Measurements from ENCODE around the gene NADSYN1.

Gene NADSYN1

DNA sequence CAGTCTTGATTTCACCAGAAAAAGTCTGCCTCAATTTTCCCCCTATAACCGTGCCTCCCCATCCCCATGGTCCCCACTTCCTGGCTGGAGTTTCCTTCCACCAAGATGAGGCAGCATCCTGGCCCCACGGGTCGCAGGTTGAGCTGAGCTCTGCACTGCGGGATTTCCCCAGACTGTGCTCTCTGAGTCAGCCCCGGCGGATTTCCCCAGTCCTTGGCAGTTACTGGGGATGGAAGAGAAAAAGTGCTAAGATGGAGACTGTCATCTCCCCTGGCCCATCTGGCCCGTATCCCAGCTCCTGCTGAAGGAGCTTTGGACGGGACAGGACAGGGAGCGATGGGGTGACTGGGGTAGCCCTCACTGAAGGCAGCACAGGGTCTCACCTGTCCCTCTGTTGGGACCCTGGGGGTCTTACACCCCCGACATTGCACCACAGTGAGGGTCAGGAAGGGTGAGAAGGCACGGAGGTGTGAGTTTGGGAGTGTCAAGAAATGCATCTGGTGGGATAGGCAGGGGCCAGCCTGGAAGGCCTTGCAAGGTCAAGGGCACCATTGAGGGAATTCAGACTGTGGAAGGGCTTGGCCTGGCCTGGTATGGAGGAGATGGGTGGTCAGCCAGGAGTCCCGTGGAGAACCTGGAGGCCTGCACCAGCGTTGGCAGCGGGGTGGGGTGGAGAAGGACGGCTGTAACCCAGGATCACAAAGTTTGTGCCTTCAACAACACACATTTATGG is 36.5 kb downstream of the NADSYN1 start:
- Histone ChIP-seq H3K9ac (ENCODE audit: low read length) (no peak overlapping the region), H3K9me2 (replicated peaks; ENCODE audit: insufficient read depth, low read length) (no peaks in the 10 kb centered on the region), H3F3A (ENCODE audit: insufficient read depth) (no peaks in the 10 kb centered on the region), H3K27me3 (ENCODE audit: low read length) (no peaks in the 10 kb centered on the region), H3K9me3 (ENCODE audit: insufficient read depth, low read length) (no peaks in the 10 kb centered on the region), H3K36me3 (ENCODE audit: low read length) (no peaks in the 10 kb centered on the region), H3K4me2 (ENCODE audit: low read depth, low read length, poor library complexity, severe bottlenecking) (no peak overlapping the region), H4K20me1 (ENCODE audit: low read depth, low read length) (no peaks in the 10 kb centered on the region), H3K79me2 (ENCODE audit: insufficient read depth, low read length) (no peaks in the 10 kb centered on the region), H3K27ac (ENCODE audit: low read depth, low read length) (no peak overlapping the region), H2AFZ (ENCODE audit: low read depth, low read length, severe bottlenecking) (no peak overlapping the region), H3K4me3 (ENCODE audit: insufficient read depth, low read length, poor library complexity, severe bottlenecking) (no peak overlapping the region)
- TF ChIP-seq, protein P1, sequence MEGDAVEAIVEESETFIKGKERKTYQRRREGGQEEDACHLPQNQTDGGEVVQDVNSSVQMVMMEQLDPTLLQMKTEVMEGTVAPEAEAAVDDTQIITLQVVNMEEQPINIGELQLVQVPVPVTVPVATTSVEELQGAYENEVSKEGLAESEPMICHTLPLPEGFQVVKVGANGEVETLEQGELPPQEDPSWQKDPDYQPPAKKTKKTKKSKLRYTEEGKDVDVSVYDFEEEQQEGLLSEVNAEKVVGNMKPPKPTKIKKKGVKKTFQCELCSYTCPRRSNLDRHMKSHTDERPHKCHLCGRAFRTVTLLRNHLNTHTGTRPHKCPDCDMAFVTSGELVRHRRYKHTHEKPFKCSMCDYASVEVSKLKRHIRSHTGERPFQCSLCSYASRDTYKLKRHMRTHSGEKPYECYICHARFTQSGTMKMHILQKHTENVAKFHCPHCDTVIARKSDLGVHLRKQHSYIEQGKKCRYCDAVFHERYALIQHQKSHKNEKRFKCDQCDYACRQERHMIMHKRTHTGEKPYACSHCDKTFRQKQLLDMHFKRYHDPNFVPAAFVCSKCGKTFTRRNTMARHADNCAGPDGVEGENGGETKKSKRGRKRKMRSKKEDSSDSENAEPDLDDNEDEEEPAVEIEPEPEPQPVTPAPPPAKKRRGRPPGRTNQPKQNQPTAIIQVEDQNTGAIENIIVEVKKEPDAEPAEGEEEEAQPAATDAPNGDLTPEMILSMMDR (IDR thresholded peaks at IDR 0.05; ENCODE audit: insufficient read depth, low read length, poor library complexity, severe bottlenecking), result no peak
- TF ChIP-seq EZH2phosphoT487 (conservative IDR thresholded peaks at IDR 0.05; ENCODE audit: low read length), result no peak

DNA sequence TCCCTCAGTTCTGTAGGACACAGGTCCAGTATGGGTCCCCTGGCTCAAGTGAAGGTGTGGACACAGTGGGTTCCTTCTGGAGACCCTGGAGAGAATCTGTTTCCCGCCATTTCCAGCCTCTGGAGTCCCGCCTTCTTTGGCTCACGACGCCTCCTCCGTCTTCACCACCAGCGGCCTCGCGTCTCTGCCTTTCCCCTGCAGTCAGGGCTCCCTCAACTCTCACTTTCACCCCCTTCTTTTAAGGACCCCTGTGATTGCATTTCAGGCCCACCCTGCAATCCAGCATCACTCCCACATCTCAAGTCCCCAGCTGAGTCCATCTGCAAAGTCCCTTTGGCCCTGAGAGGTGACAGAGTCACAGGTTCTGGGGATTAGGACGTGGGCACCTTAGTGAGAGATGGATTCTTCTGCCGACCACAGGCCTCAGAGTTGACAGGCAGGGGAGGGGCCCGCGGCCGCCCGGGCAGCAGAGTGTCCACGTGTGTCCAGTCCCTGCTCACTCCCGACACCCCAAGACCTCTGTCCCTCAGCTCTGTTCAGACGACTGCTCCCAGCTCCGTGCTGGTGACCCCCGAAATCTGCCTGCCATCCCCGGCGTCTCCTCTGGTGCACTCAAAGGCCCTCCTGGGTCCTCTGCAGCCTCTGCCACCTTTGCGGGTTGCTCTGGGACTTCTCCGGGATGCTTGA is 37.2 kb downstream of the NADSYN1 start:
- H3K36me3 ChIP-seq (ENCODE audit: low read length), result no peaks in the 10 kb centered on the region
- no peaks in the 10 kb centered on the region for H3F3A ChIP-seq (ENCODE audit: insufficient read depth)
- no peaks in the 10 kb centered on the region for H3K79me2 ChIP-seq (ENCODE audit: insufficient read depth, low read length)
- H3K9ac ChIP-seq (ENCODE audit: low read length), result no peak overlapping the region
- H3K27ac ChIP-seq (ENCODE audit: low read depth, low read length), result no peak overlapping the region
- no peaks in the 10 kb centered on the region for H3K27me3 ChIP-seq (ENCODE audit: low read length)
- TF ChIP-seq, protein P1 (IDR thresholded peaks at IDR 0.05; ENCODE audit: insufficient read depth, low read length, poor library complexity, severe bottlenecking), result no peak
- TF ChIP-seq EZH2phosphoT487 (conservative IDR thresholded peaks at IDR 0.05; ENCODE audit: low read length), result no peak
- H4K20me1 ChIP-seq (ENCODE audit: low read depth, low read length), result no peaks in the 10 kb centered on the region
- no peak overlapping the region for H2AFZ ChIP-seq (ENCODE audit: low read depth, low read length, severe bottlenecking)
- no peak overlapping the region for H3K4me2 ChIP-seq (ENCODE audit: low read depth, low read length, poor library complexity, severe bottlenecking)
- no peak overlapping the region for H3K4me3 ChIP-seq (ENCODE audit: insufficient read depth, low read length, poor library complexity, severe bottlenecking)
- no peaks in the 10 kb centered on the region for H3K9me2 ChIP-seq (replicated peaks; ENCODE audit: insufficient read depth, low read length)
- no peaks in the 10 kb centered on the region for H3K9me3 ChIP-seq (ENCODE audit: insufficient read depth, low read length)

GRCh38 chr11:71490731-71491390 is 37.9 kb downstream of the NADSYN1 start:
- no peak overlapping the region for H3K9ac ChIP-seq (ENCODE audit: low read length)
- no peak overlapping the region for H3K4me2 ChIP-seq (ENCODE audit: low read depth, low read length, poor library complexity, severe bottlenecking)
- H3K27ac ChIP-seq (ENCODE audit: low read depth, low read length), result no peak overlapping the region
- no peaks in the 10 kb centered on the region for H3K9me2 ChIP-seq (replicated peaks; ENCODE audit: insufficient read depth, low read length)
- no peak overlapping the region for H2AFZ ChIP-seq (ENCODE audit: low read depth, low read length, severe bottlenecking)
- H3K9me3 ChIP-seq (ENCODE audit: insufficient read depth, low read length), result no peaks in the 10 kb centered on the region
- no peaks in the 10 kb centered on the region for H3K27me3 ChIP-seq (ENCODE audit: low read length)
- H4K20me1 ChIP-seq (ENCODE audit: low read depth, low read length), result no peaks in the 10 kb centered on the region
- H3K79me2 ChIP-seq (ENCODE audit: insufficient read depth, low read length), result no peaks in the 10 kb centered on the region
- no peak overlapping the region for H3K4me3 ChIP-seq (ENCODE audit: insufficient read depth, low read length, poor library complexity, severe bottlenecking)
- TF ChIP-seq, protein P1 (IDR thresholded peaks at IDR 0.05; ENCODE audit: insufficient read depth, low read length, poor library complexity, severe bottlenecking), result no peak
- no peak for TF ChIP-seq EZH2phosphoT487 (conservative IDR thresholded peaks at IDR 0.05; ENCODE audit: low read length)
- no peaks in the 10 kb centered on the region for H3F3A ChIP-seq (ENCODE audit: insufficient read depth)
- no peaks in the 10 kb centered on the region for H3K36me3 ChIP-seq (ENCODE audit: low read length)

Data from SU-DHL-6 (cell line).